NOMO-1 treated with dmso at 0.1 percent for 144 hours (cell line): Measurements from ENCODE around the gene LCOR.

Experiments
- DNase-seq: peaks from one replicate; lab custom pipeline; 2025; ENCODE audit not compliant: unreplicated experiment; lab: John Stamatoyannopoulos, UW

LCOR gene

DNA sequence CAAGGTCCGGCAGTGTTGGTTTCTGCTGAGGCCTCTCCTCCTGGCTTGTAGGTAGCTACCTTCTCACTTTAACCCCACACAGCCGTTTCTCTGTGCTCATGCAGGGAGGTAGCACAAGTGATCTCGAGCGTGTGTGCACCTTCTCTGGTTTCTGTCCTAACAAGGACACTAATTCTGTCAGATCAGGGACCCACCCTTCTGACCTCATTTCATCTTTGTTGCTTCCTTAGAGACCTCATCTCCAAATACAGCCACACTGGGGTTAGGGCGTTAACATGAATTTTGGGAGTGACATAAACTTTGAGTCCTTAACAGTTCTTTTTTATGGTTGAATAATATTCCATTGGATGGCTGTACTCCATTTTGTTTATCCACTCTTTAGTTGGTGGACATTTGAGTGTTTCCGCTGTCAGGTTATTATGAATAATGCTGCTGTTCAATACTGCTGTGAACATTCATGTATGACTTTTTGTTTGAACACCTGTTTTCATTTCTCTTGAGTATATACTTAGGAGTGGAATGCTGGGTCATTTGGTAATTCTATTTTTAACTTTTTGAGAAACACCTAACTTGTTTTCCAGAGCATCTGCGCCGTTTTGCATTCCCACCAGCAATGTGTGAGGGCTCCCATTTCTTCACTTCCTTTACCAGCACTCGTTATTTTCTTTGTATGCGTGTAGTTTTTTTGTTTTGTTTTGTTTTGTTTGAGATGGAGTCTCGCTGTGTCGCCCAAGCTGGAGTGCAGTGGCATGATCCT is 57.5 kb downstream of the LCOR start:
- no peak for DNase-seq

DNA sequence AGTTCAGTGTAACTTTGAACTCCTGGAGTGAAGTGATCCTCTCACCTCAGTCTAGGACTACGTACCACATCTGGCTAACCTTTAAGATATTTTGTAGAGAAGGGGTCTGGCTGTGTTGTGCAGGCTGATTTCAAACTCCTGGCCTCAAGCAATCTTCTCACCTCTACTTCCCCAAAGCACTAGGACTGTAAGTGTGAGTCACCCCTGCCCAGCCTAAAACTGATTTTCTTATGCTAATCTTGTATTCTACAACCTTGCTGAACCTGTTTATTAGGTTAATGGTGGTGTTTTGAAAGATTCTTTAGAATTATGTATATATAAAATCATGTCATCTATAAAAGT is 58.0 kb downstream of the LCOR start:
- peak; percentile 27 for DNase-seq

- DNase-seq = no peak
These were observed 58.5 kb downstream of the LCOR start for GRCh38 chr10:96890580-96890979.

GRCh38 chr10:96891840-96892239 is 59.7 kb downstream of the LCOR start:
- no peak for DNase-seq

DNA sequence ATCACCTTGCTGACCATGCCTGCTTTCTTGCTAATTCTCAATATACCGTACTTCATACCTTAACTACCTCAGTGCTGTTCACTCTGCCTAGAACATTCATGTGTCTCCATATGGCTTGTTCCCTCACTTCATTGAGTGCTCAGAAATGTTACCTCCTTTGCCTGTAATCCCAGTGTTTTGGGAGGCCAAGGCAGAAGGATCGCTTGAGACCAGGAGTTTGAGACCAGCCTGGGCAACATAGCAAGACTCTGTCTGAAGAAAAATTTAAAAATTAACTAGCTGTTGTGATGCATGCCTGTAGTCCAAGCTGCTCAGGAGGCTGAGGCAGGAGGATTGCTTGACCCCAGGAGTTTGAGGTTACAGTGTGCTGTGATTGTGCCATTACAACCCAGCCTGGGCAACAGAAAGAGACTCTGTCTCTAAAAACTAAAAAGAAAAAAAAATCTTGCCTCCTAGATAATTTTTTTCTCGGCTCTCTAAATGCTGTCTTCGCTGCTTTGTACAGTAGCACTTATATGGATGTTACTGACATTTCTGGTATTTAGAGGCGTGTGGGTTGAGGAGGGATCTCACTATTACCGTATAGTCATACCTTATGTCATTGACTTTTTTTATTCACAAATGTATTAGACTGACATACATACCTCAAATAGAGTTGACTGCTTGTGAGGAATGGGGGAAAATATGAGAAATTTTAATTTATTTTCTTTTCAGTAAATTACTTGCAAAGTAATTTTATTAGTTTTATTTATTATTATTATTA is 63.7 kb downstream of the LCOR start:
- no peak for DNase-seq

GRCh38 chr10:96896884-96897589 is 64.9 kb downstream of the LCOR start:
- no peak for DNase-seq

GRCh38 chr10:96902117-96902516 is 70.0 kb downstream of the LCOR start:
- DNase-seq = no peak

DNA sequence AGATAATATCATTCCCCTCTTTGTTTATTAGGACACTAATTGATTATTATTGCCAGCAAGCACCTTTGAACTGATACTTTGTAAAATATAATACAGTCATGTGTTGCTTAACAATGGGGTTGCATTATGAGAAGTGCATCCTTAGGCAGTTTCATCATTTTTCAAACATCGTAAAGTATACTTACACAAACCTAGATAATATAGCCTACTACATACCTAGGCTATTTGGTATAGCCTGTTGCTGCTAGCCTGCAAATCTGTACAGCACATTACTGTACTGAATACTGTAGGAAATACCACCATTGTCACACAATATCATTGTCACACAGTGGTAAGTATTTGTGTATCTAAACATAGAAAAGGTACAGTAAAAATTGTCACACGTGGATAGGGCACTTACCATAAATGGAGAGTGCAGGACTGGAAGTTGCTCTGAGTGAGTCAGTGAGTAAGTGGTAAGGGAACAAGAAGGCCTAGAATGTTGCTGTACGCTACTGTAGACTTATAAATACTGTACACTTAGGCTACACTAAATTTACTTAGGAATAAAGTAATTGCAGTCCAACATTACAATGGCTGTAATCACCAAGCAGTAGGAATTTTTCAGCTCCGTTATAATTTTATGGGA is 70.7 kb downstream of the LCOR start:
- DNase-seq = no peak

DNA sequence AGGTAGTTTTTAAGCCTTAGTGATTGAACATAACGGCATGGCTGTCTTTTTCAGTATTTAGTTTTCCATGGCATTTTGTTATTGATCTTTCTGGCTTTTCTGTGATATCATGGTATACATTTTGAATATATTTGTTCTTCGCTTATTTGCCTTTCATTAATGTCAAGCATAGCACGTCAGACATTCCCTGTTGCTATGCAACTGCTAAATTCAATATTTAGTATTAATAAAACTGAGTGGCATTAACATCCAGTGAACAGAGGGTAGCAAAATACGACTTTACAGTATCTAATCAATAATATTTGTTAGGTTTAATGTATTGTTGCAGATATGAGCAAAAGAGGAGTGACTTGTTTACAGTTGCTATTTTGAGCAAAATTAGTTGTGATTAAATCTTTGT is 72.5 kb downstream of the LCOR start:
- DNase-seq = no peak

DNA sequence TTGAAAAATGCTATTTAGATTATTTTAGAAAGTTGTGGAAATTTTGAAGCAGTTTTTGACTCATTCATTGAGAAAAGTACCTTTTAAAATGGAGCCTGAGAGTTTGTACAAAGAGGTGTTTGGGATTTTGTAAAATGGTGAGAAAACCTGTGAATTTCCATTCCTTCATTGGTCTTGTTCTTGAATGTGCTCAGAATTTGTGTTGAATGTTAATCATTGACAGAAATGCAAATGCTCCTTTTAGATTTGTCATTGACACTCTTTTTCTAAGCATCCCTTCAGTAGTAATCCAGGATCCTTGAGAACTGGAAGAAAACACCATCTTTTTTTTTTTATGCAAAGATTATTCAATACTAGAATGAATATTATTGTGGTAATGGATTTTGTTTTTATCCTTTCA is 74.8 kb downstream of the LCOR start:
- no peak for DNase-seq

- no peak for DNase-seq
These were observed 78.6 kb downstream of the LCOR start for GRCh38 chr10:96910488-96911395.

DNA sequence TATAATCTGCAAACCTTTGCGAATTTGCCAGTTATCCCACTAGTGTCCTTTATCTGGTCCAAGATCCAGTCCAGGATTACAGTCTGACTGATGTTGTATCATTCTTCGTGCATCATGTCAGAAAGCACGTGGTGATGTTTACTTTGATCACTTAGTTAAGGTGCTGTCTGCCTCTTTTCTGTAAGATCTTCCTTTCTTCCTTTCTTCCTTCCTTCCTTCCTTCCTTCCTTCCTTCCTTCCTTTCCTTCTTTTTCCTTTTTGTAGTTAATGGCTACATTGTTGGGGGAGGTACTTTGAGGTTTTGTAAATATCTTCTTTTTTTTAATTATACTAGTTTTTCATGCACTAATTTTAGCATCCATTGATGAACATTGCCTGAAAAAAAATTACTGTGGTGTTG is 80.3 kb downstream of the LCOR start:
- DNase-seq = no peak

- DNase-seq = no peak
These were observed 81.8 kb downstream of the LCOR start for GRCh38 chr10:96913906-96914305.

- DNase-seq = no peak
These were observed 85.5 kb downstream of the LCOR start for GRCh38 chr10:96917628-96918027.

- no peak for DNase-seq
These were observed 86.3 kb downstream of the LCOR start for GRCh38 chr10:96918214-96919002.

- no peak for DNase-seq
These were observed 87.8 kb downstream of the LCOR start for GRCh38 chr10:96919785-96920430.

- DNase-seq = no peak
These were observed 89.6 kb downstream of the LCOR start for GRCh38 chr10:96921655-96922054.

GRCh38 chr10:96922978-96923948 is 91.2 kb downstream of the LCOR start:
- no peak for DNase-seq
